Occipital lobe (tissue), 2 donors: ENCODE data around the gene FAM187B. TPM values are rescaled to one million over a fixed set of nuclear protein-coding genes. Genes with fewer than 3 reads are reported as not detected.
"Not testable (repeated sequence)": the region's sequence is repeated elsewhere in the genome, so short reads cannot be mapped to it uniquely, and the experiment has no call there.

ENCODE experiments used
- DNase-seq: peaks from one replicate; lab custom pipeline; 2025; lab: John Stamatoyannopoulos, UW
- total RNA-seq: library from RNA; depleted of rRNA; stranded (reverse); fragments of >200 nt; gene quantifications from one replicate; pipeline ENCODE4 v1.2.3, GENCODE V29; 2014

The FAM187B gene
- total RNA-seq, 1 donor from 2014 or later, result not detected

GRCh38 chr19:35236638-35237400 lies 8.3 kb upstream of the FAM187B start:
- DNase-seq, result no peak

DNA sequence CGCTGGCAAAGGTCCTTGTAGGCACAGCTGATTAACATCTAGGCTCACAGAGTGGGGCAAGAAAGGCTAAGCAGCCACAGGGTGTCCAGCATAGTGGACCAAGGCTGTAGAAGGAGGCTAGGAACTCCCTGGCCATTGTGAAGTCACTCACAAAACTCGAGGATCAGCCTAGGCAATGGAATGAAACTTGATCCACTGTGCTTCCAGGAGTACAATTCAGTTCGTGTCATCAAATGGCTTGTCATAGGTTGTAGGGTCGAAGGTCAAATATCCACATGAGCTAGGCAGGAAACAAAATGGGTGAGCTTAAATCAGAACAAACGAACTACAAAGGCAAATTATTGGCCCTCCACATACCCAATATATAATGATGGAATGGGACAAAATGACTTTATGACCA lies 4.4 kb upstream of the FAM187B start:
- DNase-seq, result no peak

GRCh38 chr19:35231956-35232645 lies 3.6 kb upstream of the FAM187B start:
- DNase-seq, result no peak

GRCh38 chr19:35229601-35230000 lies 1.1 kb upstream of the FAM187B start:
- no peak for DNase-seq

DNA sequence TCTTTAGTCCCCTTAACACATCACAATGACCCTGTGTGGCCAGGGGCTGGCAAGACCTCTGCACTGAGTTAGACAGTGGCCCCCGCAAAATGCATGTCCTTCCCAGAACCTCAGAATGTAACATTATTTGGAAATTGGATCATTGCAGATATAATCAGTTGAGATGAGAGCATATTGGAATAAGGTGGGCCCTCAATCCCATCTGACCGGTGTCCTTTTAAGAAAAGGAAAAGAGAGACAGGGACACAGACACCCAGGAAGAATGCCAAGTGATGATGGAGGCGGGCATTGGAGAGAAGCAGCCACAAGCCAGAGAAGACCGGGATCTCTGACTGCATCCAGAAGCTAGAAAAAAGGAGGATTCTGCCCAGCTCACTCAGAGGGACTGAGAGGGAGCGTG lies 1.8 kb downstream of the FAM187B start:
- DNase-seq, result no peak

GRCh38 chr19:35225951-35226350 lies 2.6 kb downstream of the FAM187B start:
- no peak for DNase-seq

- DNase-seq, result no peak
These were observed 3.6 kb downstream of the FAM187B start for GRCh38 chr19:35224681-35225571.

GRCh38 chr19:35223862-35224505 lies 4.6 kb downstream of the FAM187B start:
- DNase-seq, result no peak

DNA sequence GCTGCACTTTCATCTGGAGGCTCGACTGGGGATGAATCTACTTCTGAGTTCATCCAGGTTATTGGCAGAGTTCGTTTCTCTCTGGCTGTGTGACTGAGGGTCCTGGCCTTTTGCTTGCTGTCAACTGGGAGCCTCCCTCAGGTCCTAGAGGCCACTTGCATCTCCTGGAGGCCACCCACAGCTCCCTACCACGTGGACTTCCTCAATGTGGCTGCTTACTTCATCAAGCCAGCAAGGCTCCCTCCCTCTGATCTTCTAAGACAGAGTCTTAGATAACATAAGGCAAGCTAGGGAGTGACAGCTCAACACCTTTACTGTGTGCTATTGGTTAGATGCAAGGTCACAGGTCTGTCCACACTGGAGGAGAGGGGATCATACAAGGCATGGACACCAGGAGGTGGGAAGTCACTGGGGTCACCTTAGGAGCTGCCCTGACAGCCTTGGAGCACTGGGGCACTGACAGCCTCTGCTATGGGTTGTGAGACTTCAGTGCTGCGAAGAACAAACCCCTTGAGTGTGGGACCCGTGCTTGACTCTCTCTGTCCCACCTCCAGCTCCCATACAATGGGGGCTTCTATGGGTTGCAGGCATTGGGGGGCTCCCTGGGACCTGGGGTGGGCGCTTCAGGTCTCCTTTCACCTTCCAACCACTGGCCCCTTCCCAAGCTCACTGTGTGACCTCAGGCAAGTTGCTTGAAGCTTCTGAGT lies 5.3 kb downstream of the FAM187B start:
- DNase-seq, result no peak

- no peak for DNase-seq
These were observed 6.0 kb downstream of the FAM187B start for GRCh38 chr19:35222373-35223015.

- not testable (repeated sequence) for DNase-seq
These were observed 7.5 kb downstream of the FAM187B start for GRCh38 chr19:35220973-35221590.

DNA sequence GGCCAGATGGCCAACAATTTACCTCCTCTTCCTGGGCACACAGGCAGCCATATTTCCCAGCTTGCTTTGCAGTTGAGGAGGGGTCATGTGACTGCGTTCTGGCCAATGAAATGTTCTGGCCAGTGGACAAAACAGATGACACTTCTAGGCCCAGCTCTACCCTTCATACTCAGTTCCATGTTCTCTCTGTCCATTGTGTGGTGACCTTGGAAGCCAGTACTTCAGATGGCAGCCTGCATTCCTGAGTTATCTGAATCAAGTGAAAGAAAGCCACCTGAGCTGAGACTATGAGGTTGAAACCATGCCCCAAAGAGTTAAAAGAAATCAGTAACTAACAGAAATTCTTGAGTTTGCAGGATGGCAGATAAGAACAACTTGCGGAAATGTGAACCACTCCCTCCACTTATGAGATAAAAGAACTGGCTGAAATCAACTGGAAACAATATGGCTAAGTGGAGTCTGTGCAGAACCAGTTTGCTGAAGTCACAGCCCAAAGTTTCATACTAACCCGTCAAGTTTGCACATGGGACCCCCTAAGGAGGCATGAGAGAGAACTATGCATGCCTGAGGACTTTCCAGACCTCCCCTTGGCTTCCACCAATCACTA lies 8.1 kb downstream of the FAM187B start:
- DNase-seq, result no peak

- no peak for DNase-seq
These were observed 9.5 kb downstream of the FAM187B start for GRCh38 chr19:35219008-35219407.

- DNase-seq, result no peak
These were observed 10.9 kb downstream of the FAM187B start for GRCh38 chr19:35217649-35217990.

DNA sequence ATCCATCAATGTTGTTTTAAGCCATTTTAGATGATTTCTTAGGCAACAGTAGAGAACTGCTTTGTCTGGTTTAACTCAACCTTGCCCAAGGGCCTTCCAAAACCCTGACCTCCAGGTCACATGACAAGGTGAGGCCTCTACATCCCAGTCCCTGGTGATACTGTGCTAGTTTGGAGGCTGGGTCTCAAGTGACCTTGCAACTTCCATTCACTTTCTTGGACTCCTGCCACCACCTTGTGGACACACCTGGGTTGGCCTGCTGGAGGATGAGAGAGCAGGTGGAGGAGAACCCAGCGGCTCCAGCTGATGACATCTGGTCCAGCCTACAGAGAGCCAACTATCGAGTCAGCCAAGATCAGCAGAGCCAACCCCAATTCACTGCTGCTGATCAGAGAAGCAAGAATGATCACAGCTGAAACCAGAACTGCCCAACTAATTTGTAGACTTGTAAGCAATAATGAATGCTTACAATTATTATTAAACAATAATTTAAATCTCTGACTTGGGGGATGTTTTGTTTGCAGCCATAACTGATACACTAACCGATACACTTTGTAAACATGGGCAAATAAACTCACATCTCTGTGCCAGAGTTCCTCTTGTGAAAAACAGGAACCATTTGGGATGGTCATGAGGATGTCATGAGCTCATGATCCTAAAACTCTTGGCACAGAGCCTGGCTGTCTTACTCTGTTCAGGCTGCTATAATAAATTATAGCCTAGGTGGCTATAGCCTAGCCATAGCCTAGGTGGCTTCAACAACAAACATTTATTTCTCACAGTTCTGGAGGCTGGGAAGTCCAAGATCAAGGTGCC lies 11.5 kb downstream of the FAM187B start:
- no peak for DNase-seq

DNA sequence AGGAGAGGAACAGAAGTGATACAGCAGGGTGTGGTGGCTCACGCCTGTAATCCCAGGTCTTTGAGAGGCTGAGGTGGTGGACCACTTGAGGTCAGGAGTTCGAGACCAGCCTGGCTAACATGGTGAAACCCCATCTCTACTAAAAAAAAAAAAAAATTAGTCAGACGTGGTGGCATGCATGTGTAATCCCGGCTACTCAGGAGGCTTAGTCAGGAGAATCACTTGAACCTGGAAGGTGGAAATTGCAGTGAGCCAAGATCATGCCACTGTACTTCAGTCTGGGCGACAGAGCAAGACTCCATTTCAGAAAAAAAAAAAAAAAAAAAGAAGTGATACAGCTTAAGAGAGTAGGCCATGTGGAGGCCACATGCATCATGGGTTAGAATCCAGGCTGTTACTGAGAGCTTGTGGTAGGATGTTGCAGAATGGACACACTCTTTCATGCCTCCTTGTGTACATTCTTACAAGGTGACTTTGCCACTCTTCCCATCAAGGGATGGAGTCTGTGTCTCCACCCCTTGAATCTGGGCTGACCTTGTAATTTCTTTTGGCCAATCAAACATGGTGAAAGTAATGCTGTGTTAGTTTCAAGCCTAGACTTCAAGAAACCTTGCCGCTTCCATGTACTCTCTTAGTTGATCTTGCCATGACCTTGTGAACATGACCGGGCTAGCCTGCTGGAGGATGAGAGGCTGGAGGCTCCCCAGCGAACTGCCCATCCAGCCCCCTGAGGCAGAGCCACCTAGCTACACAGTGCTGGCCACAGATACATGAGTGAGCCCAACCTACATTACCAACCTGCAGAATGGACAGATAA lies 12.3 kb downstream of the FAM187B start:
- no peak for DNase-seq

GRCh38 chr19:35214766-35215422 lies 13.6 kb downstream of the FAM187B start:
- no peak for DNase-seq
